Prostate gland (tissue), 2 donors: ENCODE data around the gene CD96.

Source experiments
- CTCF ChIP-seq, 4 experiments: fragments of 200-600 bp in 2 of 4; fragments of 450-650 bp in 2 of 4; sonication (generic) in 2 of 4; IDR thresholded peaks; 1 replicate in 3 of 4; 2 replicates in 1 of 4; pipeline ENCODE4 v1.5.1; 2016 to 2019; ENCODE audit warnings: antibody characterized with exemption in 4 of 4, mild to moderate bottlenecking in 2 of 4, moderate library complexity in 2 of 4
- POLR2A ChIP-seq: fragments of 450-650 bp; IDR thresholded peaks from one replicate; pipeline ENCODE4 v1.6.1; 2016; ENCODE audit warnings: antibody characterized with exemption, mild to moderate bottlenecking
- POLR2AphosphoS5 ChIP-seq: sonication (generic); formaldehyde crosslinking; IDR thresholded peaks from one replicate; pipeline ENCODE4 v1.6.1; 2017; ENCODE audit warnings: antibody characterized with exemption

DNA sequence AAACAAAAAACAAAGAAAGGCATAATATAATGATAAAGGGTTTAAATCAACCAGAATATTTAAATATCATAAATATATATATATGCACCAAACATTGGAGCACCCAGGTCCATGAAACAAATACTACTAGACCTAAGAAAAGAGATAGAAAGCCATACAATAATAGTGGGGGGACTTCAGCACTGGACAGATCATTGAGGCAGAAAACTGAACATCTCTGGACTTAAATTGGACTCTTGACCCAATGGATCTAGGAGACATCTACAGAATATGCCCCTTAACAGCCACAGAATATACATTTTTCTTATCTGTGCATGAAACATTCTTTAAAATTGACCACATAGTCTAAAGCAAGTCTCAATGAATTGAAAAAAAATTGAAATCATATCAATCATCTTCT lies 48.7 kb upstream of the CD96 start:
- TF ChIP-seq POLR2AphosphoS5 (no peak), CTCF (IDR thresholded peaks at IDR 0.05) (no peak), POLR2A (no peak)
